COR-L47 (cell line): ENCODE data around the gene SIRT2.
"Not testable (repeated sequence)": the region's sequence is repeated elsewhere in the genome, so short reads cannot be mapped to it uniquely, and the experiment has no call there.

Source experiments
- DNase-seq: peaks from one replicate; lab custom pipeline; 2025; lab: John Stamatoyannopoulos, UW

Gene SIRT2

DNA sequence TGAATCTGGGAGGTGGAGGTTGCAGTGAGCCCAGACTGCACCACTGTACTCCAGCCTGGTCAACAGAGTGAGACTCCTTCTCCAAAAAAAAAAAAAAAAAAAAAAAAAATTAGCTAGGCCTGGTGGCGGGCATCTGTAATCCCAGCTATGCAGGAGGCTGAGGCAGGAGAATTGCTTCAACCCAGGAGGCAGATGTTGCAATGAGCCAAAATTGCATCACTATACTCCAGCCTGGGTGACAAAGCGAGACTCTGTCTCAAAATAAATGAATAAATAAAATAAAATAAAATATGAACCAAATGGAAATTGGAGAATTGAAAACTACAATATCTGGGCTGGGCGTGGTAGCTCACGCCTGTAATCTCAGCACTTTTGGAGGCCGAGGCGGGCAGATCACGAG is 70.2 kb downstream of the SIRT2 start:
- DNase-seq = not testable (repeated sequence)
